Measurements from ENCODE around the gene HNRNPF. TPM values are rescaled to one million over a fixed set of nuclear protein-coding genes. Genes with fewer than 3 reads are reported as not detected.

The HNRNPF gene
- total RNA-seq, 2 experiments from 2014 or later: 280 to 340 TPM

DNA sequence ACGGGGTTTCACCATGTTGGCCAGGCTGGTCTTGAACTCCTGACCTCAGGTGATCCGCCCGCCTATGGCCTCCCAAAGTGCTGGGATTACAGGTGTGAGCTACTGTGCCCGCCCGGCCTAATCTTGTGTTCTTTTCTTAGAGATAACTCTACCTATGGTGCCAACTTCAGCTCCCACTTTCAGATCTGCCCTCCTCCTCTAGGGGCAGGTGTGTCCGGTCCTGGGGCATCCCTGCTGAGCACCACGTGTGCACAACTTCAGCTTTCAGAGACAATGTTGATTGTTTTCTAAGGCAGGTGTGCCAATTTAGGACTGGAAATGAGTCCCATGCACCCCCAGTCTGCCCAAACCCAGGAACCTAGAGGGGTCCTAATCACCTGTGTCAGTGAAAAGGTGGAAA is 56.0 kb downstream of the HNRNPF start:
- TF ChIP-seq, protein P1, sequence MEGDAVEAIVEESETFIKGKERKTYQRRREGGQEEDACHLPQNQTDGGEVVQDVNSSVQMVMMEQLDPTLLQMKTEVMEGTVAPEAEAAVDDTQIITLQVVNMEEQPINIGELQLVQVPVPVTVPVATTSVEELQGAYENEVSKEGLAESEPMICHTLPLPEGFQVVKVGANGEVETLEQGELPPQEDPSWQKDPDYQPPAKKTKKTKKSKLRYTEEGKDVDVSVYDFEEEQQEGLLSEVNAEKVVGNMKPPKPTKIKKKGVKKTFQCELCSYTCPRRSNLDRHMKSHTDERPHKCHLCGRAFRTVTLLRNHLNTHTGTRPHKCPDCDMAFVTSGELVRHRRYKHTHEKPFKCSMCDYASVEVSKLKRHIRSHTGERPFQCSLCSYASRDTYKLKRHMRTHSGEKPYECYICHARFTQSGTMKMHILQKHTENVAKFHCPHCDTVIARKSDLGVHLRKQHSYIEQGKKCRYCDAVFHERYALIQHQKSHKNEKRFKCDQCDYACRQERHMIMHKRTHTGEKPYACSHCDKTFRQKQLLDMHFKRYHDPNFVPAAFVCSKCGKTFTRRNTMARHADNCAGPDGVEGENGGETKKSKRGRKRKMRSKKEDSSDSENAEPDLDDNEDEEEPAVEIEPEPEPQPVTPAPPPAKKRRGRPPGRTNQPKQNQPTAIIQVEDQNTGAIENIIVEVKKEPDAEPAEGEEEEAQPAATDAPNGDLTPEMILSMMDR (conservative IDR thresholded peaks at IDR 0.05; ENCODE audit: low read length): no peak
- TF ChIP-seq EZH2phosphoT487 (IDR thresholded peaks at IDR 0.05; ENCODE audit: borderline replicate concordance, low read depth, low read length): no peak
- H3K4me2 ChIP-seq (ENCODE audit: low read length): no peak overlapping the region

GRCh38 chr10:43351301-43351700 is 57.7 kb downstream of the HNRNPF start:
- no peaks in the 10 kb centered on the region for H3K79me2 ChIP-seq (ENCODE audit: insufficient read depth, low read depth, low read length)
- no peak overlapping the region for H2AFZ ChIP-seq (ENCODE audit: low read length)
- ChIA-PET CTCF (ENCODE audit: unreplicated experiment) (no interaction called here), POLR2A (interaction anchor here (0.6 to 1.0 kb wide), 2 partner anchors 24 to 29 kb away, joined by 3 read pairs; no protein-coding TSS in a partner anchor)
- H3K27ac ChIP-seq (ENCODE audit: low read depth, low read length, poor library complexity, severe bottlenecking): no peak overlapping the region
- no peaks in the 10 kb centered on the region for H3K36me3 ChIP-seq (ENCODE audit: insufficient read depth, low read length)
- no peak overlapping the region for H3K4me3 ChIP-seq (ENCODE audit: low read depth, low read length, poor library complexity, severe bottlenecking)
- peaks cover 8% of the 10 kb centered on the region for H3K4me1 ChIP-seq (ENCODE audit: insufficient read depth, low read length, poor library complexity, severe bottlenecking)
- H3K4me2 ChIP-seq (ENCODE audit: low read length): no peak overlapping the region
- no TSS peak for BruUV-seq (replicated peaks)
- TF ChIP-seq, protein P1 (conservative IDR thresholded peaks at IDR 0.05; ENCODE audit: low read length): no peak
- no peak for TF ChIP-seq EZH2phosphoT487 (IDR thresholded peaks at IDR 0.05; ENCODE audit: borderline replicate concordance, low read depth, low read length)
- intact Hi-C loops (cut with micrococcal nuclease; ENCODE audit: unreplicated experiment): no loop called here
- no peaks in the 10 kb centered on the region for H4K20me1 ChIP-seq (ENCODE audit: insufficient read depth, low read length)
- no peak for DNase-seq (ENCODE audit: low spot score)
- H3K9me2 ChIP-seq (ENCODE audit: insufficient read depth, low read length): no peaks in the 10 kb centered on the region
- no peaks in the 10 kb centered on the region for H3K9me3 ChIP-seq (ENCODE audit: low read length)

More for the DNA sequence above, 56.0 kb downstream of the HNRNPF start:
- ChIA-PET POLR2A (interaction anchor here (0.6 to 0.9 kb wide), 2 partner anchors 104 to 138 kb away, joined by 3 to 9 read pairs; no protein-coding TSS in a partner anchor), CTCF (ENCODE audit: unreplicated experiment) (no interaction called here)
- H3K4me3 ChIP-seq (ENCODE audit: low read depth, low read length, poor library complexity, severe bottlenecking): no peak overlapping the region
- H3K36me3 ChIP-seq (ENCODE audit: insufficient read depth, low read length): no peaks in the 10 kb centered on the region
- H2AFZ ChIP-seq (ENCODE audit: low read length): no peak overlapping the region
- H3K9me2 ChIP-seq (ENCODE audit: insufficient read depth, low read length): no peaks in the 10 kb centered on the region
- H3K27ac ChIP-seq (ENCODE audit: low read depth, low read length, poor library complexity, severe bottlenecking): no peak overlapping the region
- no TSS peak for BruUV-seq (replicated peaks)
- H4K20me1 ChIP-seq (ENCODE audit: insufficient read depth, low read length): no peaks in the 10 kb centered on the region
- H3K9me3 ChIP-seq (ENCODE audit: low read length): no peaks in the 10 kb centered on the region
- no peak for DNase-seq (ENCODE audit: low spot score)
- no peaks in the 10 kb centered on the region for H3K79me2 ChIP-seq (ENCODE audit: insufficient read depth, low read depth, low read length)
- peaks cover 8% of the 10 kb centered on the region for H3K4me1 ChIP-seq (ENCODE audit: insufficient read depth, low read length, poor library complexity, severe bottlenecking)
- intact Hi-C loops (cut with micrococcal nuclease; ENCODE audit: unreplicated experiment): no loop called here

- DNase-seq (ENCODE audit: low spot score): no peak
- CTCF ChIA-PET (ENCODE audit: unreplicated experiment): no interaction called here
- peaks cover 8% of the 10 kb centered on the region for H3K4me1 ChIP-seq (ENCODE audit: insufficient read depth, low read length, poor library complexity, severe bottlenecking)
- H3K9me3 ChIP-seq (ENCODE audit: low read length): no peaks in the 10 kb centered on the region
- no peak overlapping the region for H3K4me3 ChIP-seq (ENCODE audit: low read depth, low read length, poor library complexity, severe bottlenecking)
- H3K27ac ChIP-seq (ENCODE audit: low read depth, low read length, poor library complexity, severe bottlenecking): no peak overlapping the region
- H4K20me1 ChIP-seq (ENCODE audit: insufficient read depth, low read length): no peaks in the 10 kb centered on the region
- no peak overlapping the region for H2AFZ ChIP-seq (ENCODE audit: low read length)
- no peaks in the 10 kb centered on the region for H3K9me2 ChIP-seq (ENCODE audit: insufficient read depth, low read length)
- TF ChIP-seq, protein P1 (conservative IDR thresholded peaks at IDR 0.05; ENCODE audit: low read length): no peak
- no peak for TF ChIP-seq EZH2phosphoT487 (IDR thresholded peaks at IDR 0.05; ENCODE audit: borderline replicate concordance, low read depth, low read length)
- intact Hi-C loops (cut with micrococcal nuclease; ENCODE audit: unreplicated experiment): no loop called here
- no peaks in the 10 kb centered on the region for H3K36me3 ChIP-seq (ENCODE audit: insufficient read depth, low read length)
- no peak overlapping the region for H3K4me2 ChIP-seq (ENCODE audit: low read length)
- H3K79me2 ChIP-seq (ENCODE audit: insufficient read depth, low read depth, low read length): no peaks in the 10 kb centered on the region
- POLR2A ChIA-PET: interaction anchor here (1.0 kb wide), 1 partner anchor 25 kb away, joined by 3 read pairs; no protein-coding TSS in a partner anchor
- no TSS peak for BruUV-seq (replicated peaks)
These were observed 58.3 kb downstream of the HNRNPF start for GRCh38 chr10:43350686-43351085.
